IMR-90 (cell line): ENCODE results near the gene TMEM144.

Experiments used
- BHLHE40 ChIP-seq: fragments of 150-350 bp; IDR thresholded peaks from 2 replicates; pipeline ENCODE4 v1.6.1; 2016; ENCODE audit warnings: mild to moderate bottlenecking, low read depth, low read length
- CEBPB ChIP-seq: IDR thresholded peaks from 2 replicates; pipeline ENCODE4 v1.6.1; 2012; ENCODE audit warnings: low read depth, low read length, improper control_type of control experiment
- POLR2A ChIP-seq: IDR thresholded peaks from 2 replicates; pipeline ENCODE4 v1.6.1; 2012; ENCODE audit warnings: mild to moderate bottlenecking, low read depth, low read length
- RFX5 ChIP-seq: IDR thresholded peaks from 2 replicates; pipeline ENCODE4 v1.8.0; 2012; ENCODE audit warnings: low read depth, mild to moderate bottlenecking, low read length, moderate library complexity
- TF ChIP-seq, protein P1 (sequence below): conservative IDR thresholded peaks from 2 replicates; pipeline ENCODE4 v1.5.1; 2012; ENCODE audit warnings: mild to moderate bottlenecking, low read depth, low read length, improper control_type of control experiment
- TF ChIP-seq, protein P2 (sequence below): fragments of 150-350 bp; IDR thresholded peaks from 2 replicates; pipeline ENCODE4 v1.6.1; 2016; ENCODE audit warnings: low read depth, mild to moderate bottlenecking, low read length, moderate library complexity, borderline replicate concordance

DNA sequence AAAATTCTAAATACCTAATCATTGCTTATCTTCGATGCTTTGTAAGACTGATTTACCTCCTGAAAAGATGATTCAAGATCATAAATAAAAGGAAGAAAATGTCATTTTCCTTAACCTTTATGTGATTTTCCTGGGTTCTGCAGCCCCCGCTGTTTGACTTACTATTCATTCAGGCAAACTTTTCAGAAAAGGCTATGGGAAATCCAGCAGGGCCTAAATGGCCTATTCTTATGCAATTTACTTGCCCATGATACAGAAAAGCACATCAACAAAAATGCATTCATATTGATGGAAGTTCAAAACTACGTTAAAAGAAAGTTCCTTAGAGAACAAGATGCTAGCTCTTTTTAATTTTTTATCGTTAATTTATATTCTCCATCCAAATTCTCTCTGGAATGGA lies 51.2 kb downstream of the TMEM144 start:
- TF ChIP-seq RFX5: no peak
- TF ChIP-seq, protein P1, sequence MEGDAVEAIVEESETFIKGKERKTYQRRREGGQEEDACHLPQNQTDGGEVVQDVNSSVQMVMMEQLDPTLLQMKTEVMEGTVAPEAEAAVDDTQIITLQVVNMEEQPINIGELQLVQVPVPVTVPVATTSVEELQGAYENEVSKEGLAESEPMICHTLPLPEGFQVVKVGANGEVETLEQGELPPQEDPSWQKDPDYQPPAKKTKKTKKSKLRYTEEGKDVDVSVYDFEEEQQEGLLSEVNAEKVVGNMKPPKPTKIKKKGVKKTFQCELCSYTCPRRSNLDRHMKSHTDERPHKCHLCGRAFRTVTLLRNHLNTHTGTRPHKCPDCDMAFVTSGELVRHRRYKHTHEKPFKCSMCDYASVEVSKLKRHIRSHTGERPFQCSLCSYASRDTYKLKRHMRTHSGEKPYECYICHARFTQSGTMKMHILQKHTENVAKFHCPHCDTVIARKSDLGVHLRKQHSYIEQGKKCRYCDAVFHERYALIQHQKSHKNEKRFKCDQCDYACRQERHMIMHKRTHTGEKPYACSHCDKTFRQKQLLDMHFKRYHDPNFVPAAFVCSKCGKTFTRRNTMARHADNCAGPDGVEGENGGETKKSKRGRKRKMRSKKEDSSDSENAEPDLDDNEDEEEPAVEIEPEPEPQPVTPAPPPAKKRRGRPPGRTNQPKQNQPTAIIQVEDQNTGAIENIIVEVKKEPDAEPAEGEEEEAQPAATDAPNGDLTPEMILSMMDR: no peak
- TF ChIP-seq, protein P2, sequence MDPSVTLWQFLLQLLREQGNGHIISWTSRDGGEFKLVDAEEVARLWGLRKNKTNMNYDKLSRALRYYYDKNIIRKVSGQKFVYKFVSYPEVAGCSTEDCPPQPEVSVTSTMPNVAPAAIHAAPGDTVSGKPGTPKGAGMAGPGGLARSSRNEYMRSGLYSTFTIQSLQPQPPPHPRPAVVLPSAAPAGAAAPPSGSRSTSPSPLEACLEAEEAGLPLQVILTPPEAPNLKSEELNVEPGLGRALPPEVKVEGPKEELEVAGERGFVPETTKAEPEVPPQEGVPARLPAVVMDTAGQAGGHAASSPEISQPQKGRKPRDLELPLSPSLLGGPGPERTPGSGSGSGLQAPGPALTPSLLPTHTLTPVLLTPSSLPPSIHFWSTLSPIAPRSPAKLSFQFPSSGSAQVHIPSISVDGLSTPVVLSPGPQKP: no peak
- TF ChIP-seq CEBPB: no peak
- no peak for TF ChIP-seq POLR2A
- TF ChIP-seq BHLHE40: no peak
